NCI-H524 (cell line): ENCODE results near the gene MFRP.
A peak's percentile ranks its signal among the peaks of the same experiment; 100 is the strongest.

Source experiments
- DNase-seq, 2 experiments: peaks; one replicate each; lab custom pipeline; 2025; lab: John Stamatoyannopoulos, UW

MFRP gene

DNA sequence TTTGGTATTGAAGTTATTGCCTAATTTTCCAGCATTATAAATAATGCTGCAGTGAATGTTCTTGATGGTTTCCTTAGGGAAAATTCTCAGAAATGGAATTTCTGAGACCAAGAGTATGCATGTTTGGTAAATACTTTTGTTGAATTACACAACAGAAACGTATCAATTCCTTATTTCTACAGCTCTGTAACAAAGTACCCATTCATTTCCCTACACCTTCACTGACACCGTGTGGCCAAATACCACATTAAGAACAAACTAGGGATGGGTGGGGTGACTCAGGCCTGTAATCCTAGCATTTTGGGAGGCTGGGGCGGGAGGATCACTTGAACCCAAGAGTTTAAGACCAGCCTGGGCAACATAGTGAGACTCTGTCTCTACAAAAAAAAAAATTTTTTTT, 51.3 kb downstream of the MFRP start:
- peak in 1 of 2 experiments; percentile 12 for DNase-seq

DNA sequence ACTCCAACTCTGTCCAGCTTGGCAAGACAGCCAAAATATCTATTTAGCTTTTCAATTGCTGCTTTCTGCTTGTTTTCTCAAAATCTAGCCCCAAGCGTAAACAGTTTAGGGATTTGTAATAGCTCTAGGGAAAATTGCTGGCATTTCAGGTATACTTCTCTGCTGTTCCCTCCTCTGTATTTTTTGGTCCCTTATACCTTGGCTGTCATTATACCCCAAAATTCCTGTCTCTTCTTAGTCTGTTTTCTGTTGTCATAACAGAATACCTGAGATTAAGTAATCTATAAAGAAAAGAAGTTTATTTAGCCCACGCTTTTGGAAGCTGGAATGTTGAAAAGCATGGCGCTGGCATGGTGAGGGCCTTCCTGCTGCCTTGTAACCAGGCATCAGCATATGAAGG, 53.0 kb downstream of the MFRP start:
- DNase-seq: no peak

DNA sequence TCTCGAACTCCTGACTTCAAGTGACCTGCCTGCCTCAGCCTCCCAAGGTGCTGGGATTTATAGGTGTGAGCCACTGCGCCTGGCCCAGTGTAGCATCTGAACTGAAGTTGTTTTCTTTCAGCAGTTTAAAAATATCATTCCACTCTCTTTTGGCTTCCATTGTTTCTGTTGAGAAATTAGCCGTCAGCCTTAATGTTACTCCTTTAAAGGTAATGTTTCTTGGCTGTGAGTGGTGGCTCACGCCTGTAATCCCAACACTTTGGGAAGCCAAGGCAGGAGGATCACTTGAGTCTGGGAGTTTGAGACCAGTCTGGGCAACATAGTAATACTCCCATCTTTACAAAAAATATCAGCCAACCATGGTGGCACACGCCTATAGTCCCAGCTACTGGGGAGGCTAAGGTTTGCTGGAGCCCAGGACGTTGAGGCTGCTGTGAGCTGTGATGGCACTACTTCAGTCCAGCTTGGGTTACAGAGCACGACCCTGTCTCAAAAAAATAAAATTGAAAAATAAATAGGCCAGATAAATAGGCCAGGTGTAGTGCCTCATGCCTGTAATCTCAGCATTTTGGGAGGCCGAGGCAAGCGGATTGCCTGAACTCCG, 55.5 kb downstream of the MFRP start:
- no peak for DNase-seq
